Astrocyte (in vitro differentiated cells and primary cell): ENCODE results near the gene TNPO3. TPM values are rescaled to one million over a fixed set of nuclear protein-coding genes. Genes with fewer than 3 reads are reported as not detected.

Experiments used
- DNase-seq: peaks from one replicate; pipeline ENCODE4 v3.0.0-alpha.2; 2010; ENCODE audit warnings: low read depth
- FAIRE-seq: peaks from 2 replicates; lab custom pipeline; 2011; peaks lifted over from hg19 to GRCh38; lab: Jason Lieb, UNC
- H2AFZ ChIP-seq: 2 replicates; pipeline ENCODE4 v1.6.0; 2012; ENCODE audit warnings: low read depth, low read length, inconsistent platforms
- H3K27ac ChIP-seq: 2 replicates; pipeline ENCODE4 v1.5.1; 2011; ENCODE audit warnings: low read depth, low read length, inconsistent platforms
- H3K27me3 ChIP-seq: 2 replicates; pipeline ENCODE4 v1.6.0; 2011; ENCODE audit warnings: low read length, inconsistent platforms; ENCODE audit not compliant: insufficient read depth
- H3K36me3 ChIP-seq: 2 replicates; pipeline ENCODE4 v1.5.1; 2011; ENCODE audit warnings: low read length, inconsistent platforms; ENCODE audit not compliant: insufficient read depth
- H3K4me1 ChIP-seq: 2 replicates; pipeline ENCODE4 v1.5.1; 2011; ENCODE audit warnings: low read length, inconsistent platforms; ENCODE audit not compliant: insufficient read depth
- H3K4me2 ChIP-seq: 2 replicates; pipeline ENCODE4 v1.6.0; 2012; ENCODE audit warnings: low read length, inconsistent platforms
- H3K4me3 ChIP-seq: 2 replicates; pipeline ENCODE4 v1.5.1; 2011; ENCODE audit warnings: low read depth, mild to moderate bottlenecking, low read length, inconsistent platforms; ENCODE audit not compliant: insufficient read depth
- H3K79me2 ChIP-seq: 2 replicates; pipeline ENCODE4 v1.6.0; 2012; ENCODE audit warnings: mild to moderate bottlenecking, low read length, inconsistent platforms; ENCODE audit not compliant: insufficient read depth
- H3K9ac ChIP-seq: 2 replicates; pipeline ENCODE4 v1.6.0; 2012; ENCODE audit warnings: mild to moderate bottlenecking, low read length, inconsistent platforms
- H3K9me3 ChIP-seq: 2 replicates; pipeline ENCODE4 v1.5.1; 2012; ENCODE audit warnings: low read depth, mild to moderate bottlenecking, low read length, inconsistent platforms; ENCODE audit not compliant: insufficient read depth
- H4K20me1 ChIP-seq: 2 replicates; pipeline ENCODE4 v1.6.0; 2012; ENCODE audit warnings: low read length, inconsistent platforms; ENCODE audit not compliant: insufficient read depth
- H3K27ac Mint-ChIP-seq: one replicate; pipeline ENCODE4 v1.8.0; 2021; ENCODE audit warnings: mild to moderate bottlenecking, mixed read lengths; ENCODE audit not compliant: unreplicated experiment
- H3K27me3 Mint-ChIP-seq: one replicate; pipeline ENCODE4 v1.8.0; 2021; ENCODE audit warnings: low read depth, mixed read lengths; ENCODE audit not compliant: unreplicated experiment
- H3K36me3 Mint-ChIP-seq: one replicate; pipeline ENCODE4 v1.8.0; 2021; ENCODE audit warnings: low read depth, mixed read lengths; ENCODE audit not compliant: unreplicated experiment
- H3K4me1 Mint-ChIP-seq: one replicate; pipeline ENCODE4 v1.8.0; 2021; ENCODE audit warnings: low read depth, mixed read lengths; ENCODE audit not compliant: unreplicated experiment
- H3K4me3 Mint-ChIP-seq: one replicate; pipeline ENCODE4 v1.8.0; 2021; ENCODE audit warnings: mild to moderate bottlenecking, moderate library complexity, mixed read lengths; ENCODE audit not compliant: unreplicated experiment
- H3K9me3 Mint-ChIP-seq: one replicate; pipeline ENCODE4 v1.8.0; 2021; ENCODE audit warnings: mild to moderate bottlenecking, mixed read lengths; ENCODE audit not compliant: unreplicated experiment
- CTCF ChIP-seq: IDR thresholded peaks from 2 replicates; pipeline ENCODE4 v1.5.1; 2011; ENCODE audit warnings: low read depth, mild to moderate bottlenecking, inconsistent platforms, low read length, moderate library complexity; ENCODE audit not compliant: insufficient read depth
- EZH2 ChIP-seq: IDR thresholded peaks from 2 replicates; pipeline ENCODE4 v1.6.1; 2012; ENCODE audit warnings: mild to moderate bottlenecking, low read length, inconsistent platforms; ENCODE audit not compliant: insufficient read depth
- total RNA-seq: library from RNA; stranded (reverse); gene quantifications from 2 replicates; pipeline ENCODE4 v1.2.1, GENCODE V29; 2021

Gene TNPO3
- total RNA-seq, 1 donor from 2014 or later, result 49.2 TPM

GRCh38 chr7:129012641-129013040 is 42.3 kb downstream of the TNPO3 start:
- Histone ChIP-seq H2AFZ (no peak overlapping the region), H3K27me3 (no peaks in the 10 kb centered on the region), H3K9me3 (no peaks in the 10 kb centered on the region), H3K9ac (no peak overlapping the region), H3K4me1 (no peaks in the 10 kb centered on the region), H3K36me3 (peaks cover 17% of the 10 kb centered on the region), H3K4me2 (no peak overlapping the region), H4K20me1 (peaks cover 35% of the 10 kb centered on the region), H3K4me3 (no peak overlapping the region), H3K27ac (no peak overlapping the region), H3K79me2 (peaks cover 40% of the 10 kb centered on the region)
- TF ChIP-seq EZH2 (no peak), CTCF (no peak)
- Mint-ChIP-seq H3K27me3 (no peaks in the 10 kb centered on the region), H3K27ac (no peak overlapping the region), H3K4me3 (no peak overlapping the region), H3K36me3 (peaks cover 3% of the 10 kb centered on the region), H3K4me1 (no peaks in the 10 kb centered on the region), H3K9me3 (no peaks in the 10 kb centered on the region)
- DNase-seq (no peak), FAIRE-seq (no peak)

GRCh38 chr7:129010075-129010474 is 44.8 kb downstream of the TNPO3 start:
- Histone ChIP-seq H3K79me2 (peaks cover 34% of the 10 kb centered on the region), H3K4me3 (no peak overlapping the region), H2AFZ (no peak overlapping the region), H3K9me3 (no peaks in the 10 kb centered on the region), H3K27ac (no peak overlapping the region), H3K9ac (no peak overlapping the region), H3K4me2 (no peak overlapping the region), H4K20me1 (peaks cover 32% of the 10 kb centered on the region), H3K36me3 (peaks cover 17% of the 10 kb centered on the region), H3K27me3 (no peaks in the 10 kb centered on the region), H3K4me1 (no peaks in the 10 kb centered on the region)
- no peak for TF ChIP-seq CTCF
- no peak for TF ChIP-seq EZH2
- no peak for DNase-seq
- H3K4me1 Mint-ChIP-seq, result peaks cover 7% of the 10 kb centered on the region
- no peaks in the 10 kb centered on the region for H3K27me3 Mint-ChIP-seq
- H3K4me3 Mint-ChIP-seq, result no peak overlapping the region
- H3K27ac Mint-ChIP-seq, result no peak overlapping the region
- H3K36me3 Mint-ChIP-seq, result peaks cover 7% of the 10 kb centered on the region
- no peak for FAIRE-seq
- H3K9me3 Mint-ChIP-seq, result no peaks in the 10 kb centered on the region

GRCh38 chr7:129009437-129009836 is 45.5 kb downstream of the TNPO3 start:
- no peak overlapping the region for H3K4me3 ChIP-seq
- Mint-ChIP-seq H3K27ac (no peak overlapping the region), H3K27me3 (no peaks in the 10 kb centered on the region), H3K4me3 (no peak overlapping the region), H3K4me1 (peaks cover 7% of the 10 kb centered on the region), H3K9me3 (no peaks in the 10 kb centered on the region), H3K36me3 (peaks cover 7% of the 10 kb centered on the region)
- H3K36me3 ChIP-seq, result peaks cover 11% of the 10 kb centered on the region
- H3K9me3 ChIP-seq, result no peaks in the 10 kb centered on the region
- no peak overlapping the region for H2AFZ ChIP-seq
- no peaks in the 10 kb centered on the region for H3K27me3 ChIP-seq
- no peak for FAIRE-seq
- TF ChIP-seq CTCF (no peak), EZH2 (no peak)
- H3K4me1 ChIP-seq, result no peaks in the 10 kb centered on the region
- peaks cover 34% of the 10 kb centered on the region for H3K79me2 ChIP-seq
- no peak for DNase-seq
- no peak overlapping the region for H3K27ac ChIP-seq
- H4K20me1 ChIP-seq, result peaks cover 28% of the 10 kb centered on the region
- H3K9ac ChIP-seq, result no peak overlapping the region
- H3K4me2 ChIP-seq, result no peak overlapping the region
